HepG2 (cell line): ENCODE data around the gene HAPLN2. TPM values are rescaled to one million over a fixed set of nuclear protein-coding genes. Genes with fewer than 3 reads are reported as not detected.
"Not testable (repeated sequence)": the region's sequence is repeated elsewhere in the genome, so short reads cannot be mapped to it uniquely, and the experiment has no call there.

Experiments
- ATAC-seq: fragments of 200-7000 bp; cut with Tn5 transposase; 3 replicates; pipeline ENCODE4 v1.9.1; 2020; ENCODE audit warnings: mild to moderate bottlenecking, moderate library complexity
- BruUV-seq: library from RNA; stranded (reverse); fragments of 400-500 nt; replicated peaks from 2 replicates; lab custom pipeline; 2021; lab: Mats Ljungman, UMichigan
- CTCF ChIA-PET: fragments of 300-600 bp; formaldehyde crosslinking; extraction: SDS; loops from one replicate; lab custom pipeline; 2021; ENCODE audit warnings: low total read pairs, inconsistent platforms, low intra/inter-chr PET ratio; lab: Yijun Ruan, JAX
- POLR2A ChIA-PET: fragments of 350-600 bp; sonication (Branson Sonifier 250); formaldehyde crosslinking; loops from one replicate; lab custom pipeline; 2020; ENCODE audit warnings: antibody characterized with exemption, inconsistent platforms; lab: Yijun Ruan, JAX
- DNase-seq: peaks from one replicate; pipeline ENCODE4 v3.0.0-alpha.2; 2015; ENCODE audit warnings: low spot score
- FAIRE-seq: peaks from 3 replicates; lab custom pipeline; 2011; peaks lifted over from hg19 to GRCh38; lab: Jason Lieb, UNC
- H2AFZ ChIP-seq: one replicate; pipeline ENCODE4 v1.6.1; 2011; ENCODE audit warnings: low read length, inconsistent platforms
- H3K27ac ChIP-seq: fragments of 300-600 bp; 3 replicates; pipeline ENCODE4 v1.8.0; 2011; ENCODE audit warnings: mixed run types, mild to moderate bottlenecking, mixed read lengths, low read length, inconsistent platforms; ENCODE audit not compliant: insufficient read depth; ENCODE audit errors: extremely low read length
- H3K27me3 ChIP-seq, 2 experiments: fragments of 200-600 bp in 1 of 2; 2 replicates in 1 of 2; 3 replicates in 1 of 2; pipeline versions ENCODE4 v1.6.0 to v1.8.0; 2011; ENCODE audit warnings: low read length in 2 of 2, mild to moderate bottlenecking in 2 of 2, moderate library complexity in 2 of 2, inconsistent platforms in 1 of 2; ENCODE audit not compliant: insufficient read depth in 2 of 2, control insufficient read depth in 1 of 2
- H3K36me3 ChIP-seq, 2 experiments: fragments of 200-600 bp in 1 of 2; replicated peaks in 1 of 2; 2 replicates in 1 of 2; 3 replicates in 1 of 2; pipeline versions ENCODE4 v1.5.1 to v1.8.0; 2011; ENCODE audit warnings: low read length in 2 of 2, inconsistent platforms in 1 of 2; ENCODE audit not compliant: insufficient read depth in 2 of 2, control insufficient read depth in 1 of 2
- H3K4me1 ChIP-seq: 2 replicates; pipeline ENCODE4 v1.5.1; 2012; ENCODE audit warnings: low read length, inconsistent platforms; ENCODE audit not compliant: insufficient read depth
- H3K4me2 ChIP-seq: 2 replicates; pipeline ENCODE4 v1.6.0; 2011; ENCODE audit warnings: low read depth, low read length, inconsistent platforms
- H3K4me3 ChIP-seq, 3 experiments: fragments of 200-600 bp in 1 of 3; sonication (generic), shearing (Covaris generic) in 1 of 3; replicated peaks in 1 of 3; 2 replicates each; pipeline ENCODE4 v1.5.1; 2011 to 2016; ENCODE audit warnings: low read length in 3 of 3, inconsistent platforms in 2 of 3, low read depth in 2 of 3, mild to moderate bottlenecking in 2 of 3, control low read depth in 1 of 3, mixed read lengths in 1 of 3; ENCODE audit not compliant: insufficient read depth in 1 of 3
- H3K79me2 ChIP-seq: one replicate; pipeline ENCODE4 v1.6.1; 2011; ENCODE audit warnings: low read length, inconsistent platforms; ENCODE audit not compliant: insufficient read depth
- H3K9ac ChIP-seq: 2 replicates; pipeline ENCODE4 v1.6.0; 2011; ENCODE audit warnings: mild to moderate bottlenecking, low read depth, low read length, inconsistent platforms; ENCODE audit not compliant: insufficient read depth
- H3K9me3 ChIP-seq: 2 replicates; pipeline ENCODE4 v1.5.1; 2012; ENCODE audit warnings: mild to moderate bottlenecking, low read length
- H4K20me1 ChIP-seq: 2 replicates; pipeline ENCODE4 v1.6.0; 2011; ENCODE audit warnings: inconsistent platforms, mild to moderate bottlenecking, low read length, moderate library complexity; ENCODE audit not compliant: insufficient read depth
- ASH2L ChIP-seq: fragments of 300-600, 200-600 bp; sonication (generic); IDR thresholded peaks from 2 replicates; pipeline ENCODE4 v1.7.0; 2017; ENCODE audit warnings: low read depth, mild to moderate bottlenecking, moderate library complexity, mixed read lengths, low read length; ENCODE audit not compliant: insufficient read length
- CENPT ChIP-seq: sonication (generic); formaldehyde crosslinking; IDR thresholded peaks from 2 replicates; pipeline ENCODE4 v1.8.0; 2022; ENCODE audit warnings: low read depth, mild to moderate bottlenecking, moderate library complexity, missing genetic modification reagents
- EED ChIP-seq: sonication (generic); formaldehyde crosslinking; IDR thresholded peaks from 2 replicates; pipeline ENCODE4 v1.5.0; 2020; ENCODE audit warnings: mild to moderate bottlenecking, missing genetic modification reagents
- FOXA1 ChIP-seq, 2 experiments: fragments of 450-650 bp in 1 of 2; sonication (generic) in 1 of 2; formaldehyde crosslinking in 1 of 2; IDR thresholded peaks; 2 replicates each; pipeline versions ENCODE4 v1.4.0 to v1.6.1; 2016 to 2020; ENCODE audit warnings: missing genetic modification reagents in 1 of 2
- HMG20B ChIP-seq: conservative IDR thresholded peaks from 2 replicates; pipeline ENCODE4 v1.6.1; 2016; ENCODE audit warnings: missing genetic modification reagents, missing compliant biosample characterization
- HMGA1 ChIP-seq: sonication (generic); formaldehyde crosslinking; conservative IDR thresholded peaks from 2 replicates; pipeline ENCODE4 v1.4.0; 2020; ENCODE audit warnings: missing genetic modification reagents
- HNF1A ChIP-seq, 2 experiments: sonication (generic) in 1 of 2; formaldehyde crosslinking in 1 of 2; IDR thresholded peaks; 2 replicates each; pipeline versions ENCODE4 v1.4.0 to v1.6.1; 2016 to 2020; ENCODE audit warnings: borderline replicate concordance in 1 of 2, low read depth in 1 of 2, mild to moderate bottlenecking in 1 of 2, missing genetic modification reagents in 1 of 2
- WGBS: methylation state at CpG from one replicate; pipeline ENCODE4 v1.1.6; 2017; ENCODE audit warnings: low lambda C conversion rate; 5-methylcytosine and 5-hydroxymethylcytosine counted together
- in situ Hi-C: cut with HindIII; loops from 2 replicates; pipeline ENCODE4 v1.10.0; 2017; ENCODE audit warnings: low pct_unique_long_range_greater_than_20kb; ENCODE audit not compliant: extremely low pct_ligation_motif_present
- intact Hi-C: fragments of 100-400 bp; cut with micrococcal nuclease; formaldehyde crosslinking; loops from one replicate; pipeline ENCODE4 v1.10.0; 2022; ENCODE audit not compliant: unreplicated experiment
- polyA plus RNA-seq, 8 experiments: library from polyadenylated mRNA; depleted of rRNA in 3 of 8; stranded (reverse) in 7 of 8; unstranded in 1 of 8; fragments of >200 nt; fragmentation: Illumina TruSeq in 4 of 8; extraction: Trizol in 4 of 8; gene quantifications; 2 replicates each; pipeline versions ENCODE4 v1.2.1 to v1.2.3, GENCODE V29; 2011 to 2016; ENCODE audit warnings: low read depth in 4 of 8, missing spikeins in 1 of 8, mixed read lengths in 1 of 8; ENCODE audit not compliant: insufficient read depth in 1 of 8
- total RNA-seq, 5 experiments: library from RNA; depleted of rRNA; stranded (reverse); fragments of >200 nt; fragmentation: Illumina TruSeq; extraction: Trizol; gene quantifications; 2 replicates each; pipeline ENCODE4 v1.2.3, GENCODE V29; 2016; ENCODE audit warnings: low read depth in 1 of 5
- TF ChIP-seq, protein P1 (sequence below): sonication (generic); formaldehyde crosslinking; IDR thresholded peaks from 2 replicates; pipeline ENCODE4 v1.5.1; 2020; ENCODE audit warnings: mild to moderate bottlenecking, moderate library complexity, missing genetic modification reagents

The HAPLN2 gene
- total and polyA plus RNA-seq, 2 of the 13 experiments (the other 11 are each of a cell fraction or from before 2014, with no cell fraction given), result not detected

GRCh38 chr1:156586892-156587477 lies 32.2 kb upstream of the HAPLN2 start (continued):
- TF ChIP-seq, protein P1, sequence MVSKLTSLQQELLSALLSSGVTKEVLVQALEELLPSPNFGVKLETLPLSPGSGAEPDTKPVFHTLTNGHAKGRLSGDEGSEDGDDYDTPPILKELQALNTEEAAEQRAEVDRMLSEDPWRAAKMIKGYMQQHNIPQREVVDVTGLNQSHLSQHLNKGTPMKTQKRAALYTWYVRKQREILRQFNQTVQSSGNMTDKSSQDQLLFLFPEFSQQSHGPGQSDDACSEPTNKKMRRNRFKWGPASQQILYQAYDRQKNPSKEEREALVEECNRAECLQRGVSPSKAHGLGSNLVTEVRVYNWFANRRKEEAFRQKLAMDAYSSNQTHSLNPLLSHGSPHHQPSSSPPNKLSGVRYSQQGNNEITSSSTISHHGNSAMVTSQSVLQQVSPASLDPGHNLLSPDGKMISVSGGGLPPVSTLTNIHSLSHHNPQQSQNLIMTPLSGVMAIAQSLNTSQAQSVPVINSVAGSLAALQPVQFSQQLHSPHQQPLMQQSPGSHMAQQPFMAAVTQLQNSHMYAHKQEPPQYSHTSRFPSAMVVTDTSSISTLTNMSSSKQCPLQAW (CRISPR knock-in tag), result no peak
- no peak for TF ChIP-seq FOXA1 (IDR thresholded peaks at IDR 0.05)
- TF ChIP-seq FOXA1 (CRISPR knock-in tag; IDR thresholded peaks at IDR 0.05), result no peak
- TF ChIP-seq HMG20B (CRISPR knock-in tag), result no peak
- no peak for TF ChIP-seq ASH2L
- no peak for TF ChIP-seq EED (CRISPR knock-in tag)
- TF ChIP-seq CENPT (CRISPR knock-in tag), result no peak
- TF ChIP-seq HMGA1, result no peak
- no peak for TF ChIP-seq HNF1A (IDR thresholded peaks at IDR 0.05; ENCODE audit: low read depth)
- TF ChIP-seq HNF1A (CRISPR knock-in tag; IDR thresholded peaks at IDR 0.05; ENCODE audit: borderline replicate concordance), result no peak
- TF ChIP-seq, all 625 proteins: peak for 0

DNA sequence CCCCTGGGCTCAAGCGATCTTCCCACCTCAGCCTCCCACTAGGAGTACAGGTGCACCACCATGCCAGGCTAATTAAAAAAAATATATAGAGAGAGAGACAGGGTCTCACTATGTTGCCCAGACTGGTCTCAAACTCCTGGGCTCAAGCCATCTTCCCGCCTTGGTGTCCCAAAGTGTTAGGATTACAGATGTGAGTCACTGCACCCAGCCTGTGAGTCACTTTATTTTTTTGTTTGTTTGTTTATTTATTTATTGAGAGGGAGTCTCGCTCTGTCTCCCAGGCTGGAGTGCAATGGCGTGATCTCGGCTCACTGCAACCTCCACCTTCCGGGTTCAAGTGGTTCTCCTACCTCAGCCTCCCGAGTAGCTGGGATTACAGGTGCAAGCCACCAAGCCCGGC lies 31.3 kb upstream of the HAPLN2 start:
- H2AFZ ChIP-seq, H3K27me3 ChIP-seq, H3K9me3 ChIP-seq, FAIRE-seq, BruUV-seq, H3K4me2 ChIP-seq, intact Hi-C loops, H4K20me1 ChIP-seq, H3K9ac ChIP-seq, H3K4me3 ChIP-seq, H3K27ac ChIP-seq, POLR2A ChIA-PET, CTCF ChIA-PET, ATAC-seq, H3K36me3 ChIP-seq, H3K79me2 ChIP-seq, DNase-seq, in situ Hi-C loops: not testable (repeated sequence)
- WGBS, result 36% methylated on average over 8 of the region's 8 CpGs
- peaks cover 20% of the 10 kb centered on the region for H3K4me1 ChIP-seq
